ENCODE measurements around the gene SLC25A51.

The SLC25A51 gene, protein sequence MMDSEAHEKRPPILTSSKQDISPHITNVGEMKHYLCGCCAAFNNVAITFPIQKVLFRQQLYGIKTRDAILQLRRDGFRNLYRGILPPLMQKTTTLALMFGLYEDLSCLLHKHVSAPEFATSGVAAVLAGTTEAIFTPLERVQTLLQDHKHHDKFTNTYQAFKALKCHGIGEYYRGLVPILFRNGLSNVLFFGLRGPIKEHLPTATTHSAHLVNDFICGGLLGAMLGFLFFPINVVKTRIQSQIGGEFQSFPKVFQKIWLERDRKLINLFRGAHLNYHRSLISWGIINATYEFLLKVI

DNA sequence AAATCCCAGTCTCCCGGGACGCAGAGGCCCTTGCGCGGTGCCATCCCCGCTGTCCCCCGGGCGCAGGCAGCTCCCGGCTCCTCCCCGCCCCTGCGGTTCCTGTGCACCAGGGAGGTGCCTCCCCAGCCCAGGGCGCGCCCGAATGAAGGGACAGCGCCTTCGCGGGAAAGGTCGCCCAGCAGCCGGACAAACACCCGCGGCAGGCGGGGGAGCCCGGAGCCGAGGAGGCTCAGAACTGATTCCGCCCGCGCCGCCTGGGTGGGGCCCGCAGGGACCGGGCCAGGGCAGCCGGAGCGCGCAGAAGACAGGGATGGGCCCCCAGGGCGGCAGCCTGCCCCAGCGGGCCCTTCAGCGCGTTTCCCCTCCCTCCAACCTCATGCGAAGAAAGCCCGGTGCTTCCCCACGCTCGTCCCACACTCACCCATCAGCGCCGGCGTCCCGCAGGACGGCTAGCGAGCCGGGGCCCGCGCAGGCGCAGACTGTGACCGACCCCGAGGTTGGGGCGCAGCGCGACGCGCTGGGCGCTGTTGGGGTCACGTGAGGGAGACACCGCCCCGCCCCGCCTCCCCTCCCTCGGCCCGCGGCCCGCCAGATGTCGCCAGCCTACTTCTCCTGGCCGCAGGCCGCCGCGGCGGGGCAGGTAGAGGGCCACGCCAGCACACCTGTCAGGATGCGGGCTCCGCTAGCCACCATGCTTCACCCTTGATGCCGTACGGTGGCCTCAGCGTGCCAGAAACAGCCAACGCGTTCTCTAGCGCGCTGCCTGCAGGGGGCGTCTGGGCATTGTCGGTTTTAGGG lies at the start of gene SLC25A51:
TSS of gene SLC25A51 (minus strand) at position 481 of the 798 bp plus-strand sequence. CDS start 15,577 bp downstream, outside the sequence.
- DNase-seq (ENCODE audit: low read depth), result peak; percentile 82

- no peak for DNase-seq (ENCODE audit: low read depth)
Observed at GRCh38 chr9:37953206-37953774, 49.4 kb upstream of the SLC25A51 start.

DNA sequence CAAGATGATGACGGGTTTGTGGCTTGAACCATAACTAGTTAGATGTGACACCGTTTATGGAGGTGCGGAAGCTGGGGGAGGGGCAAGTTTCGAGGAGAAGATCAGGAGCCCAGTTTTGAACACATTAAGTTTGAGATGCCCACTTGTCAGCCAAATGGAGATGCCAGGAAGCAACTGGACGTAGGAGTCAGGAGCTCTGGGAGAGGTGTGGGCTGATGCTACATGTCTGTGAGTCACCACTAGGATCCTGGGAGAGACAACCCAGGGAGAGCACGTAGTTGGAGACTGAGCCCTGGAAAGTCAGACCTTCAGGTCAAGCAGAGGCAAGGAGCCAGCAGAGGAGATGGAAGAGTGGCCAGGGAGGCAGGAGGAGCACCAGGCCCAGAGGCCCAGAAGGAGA lies 48.8 kb upstream of the SLC25A51 start:
- no peak for DNase-seq (ENCODE audit: low read depth)

DNA sequence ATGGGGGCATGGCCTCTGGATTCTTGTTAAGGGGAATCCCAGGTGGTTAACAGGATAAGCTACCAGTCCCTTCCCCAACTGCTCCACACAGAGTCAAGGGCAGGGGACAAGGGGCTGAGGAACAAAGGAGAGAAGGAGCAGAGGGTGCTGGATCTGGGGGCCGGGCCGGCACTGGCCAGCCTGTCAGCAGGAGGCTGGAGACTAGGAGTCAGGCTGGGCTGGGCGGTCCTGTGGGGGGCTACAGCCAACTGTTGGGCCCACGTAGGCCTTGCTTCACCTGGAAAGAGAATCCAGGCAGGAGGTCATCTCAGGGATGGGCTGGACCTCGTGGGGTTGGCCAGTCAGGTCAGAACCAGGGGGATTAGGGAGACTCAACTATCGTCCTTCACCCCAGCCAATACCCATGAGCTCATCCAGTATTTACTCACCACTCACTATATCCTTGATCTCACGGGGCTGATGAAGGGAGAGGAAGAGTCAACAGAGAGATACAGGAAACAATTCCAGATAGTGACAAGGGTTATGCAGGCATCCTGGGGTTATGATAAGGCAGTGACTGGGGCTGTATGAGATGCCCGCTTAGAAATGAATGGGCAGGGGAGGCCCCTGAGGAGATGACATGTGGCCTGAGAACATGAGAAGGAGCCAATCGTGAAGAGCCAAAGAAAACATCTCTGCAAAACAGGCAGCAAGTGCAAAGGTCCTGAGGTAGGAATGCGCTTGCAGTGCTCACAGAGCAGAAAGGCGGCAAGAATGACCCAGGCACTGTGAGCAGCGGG lies 47.9 kb upstream of the SLC25A51 start:
- no peak for DNase-seq (ENCODE audit: low read depth)

DNA sequence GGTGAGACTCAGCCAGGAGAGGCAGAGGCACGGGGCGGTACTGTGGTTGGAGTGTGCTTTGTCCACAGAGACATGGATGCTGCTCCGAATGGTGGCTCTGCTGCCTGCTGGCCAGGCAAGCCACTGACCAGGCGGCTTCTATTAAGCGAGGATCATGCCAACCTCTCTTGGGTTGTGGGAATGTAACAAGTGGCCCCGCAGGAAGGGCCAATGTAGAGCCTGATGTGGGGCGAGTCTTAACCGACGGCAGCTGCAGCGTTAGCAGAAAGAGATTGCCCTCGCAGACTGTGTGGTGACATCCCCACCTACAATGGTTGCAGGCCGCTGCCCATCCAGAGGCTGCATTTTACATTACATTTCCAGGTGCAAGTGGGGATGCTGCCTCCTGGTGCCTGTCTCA lies 46.6 kb upstream of the SLC25A51 start:
- no peak for DNase-seq (ENCODE audit: low read depth)

DNA sequence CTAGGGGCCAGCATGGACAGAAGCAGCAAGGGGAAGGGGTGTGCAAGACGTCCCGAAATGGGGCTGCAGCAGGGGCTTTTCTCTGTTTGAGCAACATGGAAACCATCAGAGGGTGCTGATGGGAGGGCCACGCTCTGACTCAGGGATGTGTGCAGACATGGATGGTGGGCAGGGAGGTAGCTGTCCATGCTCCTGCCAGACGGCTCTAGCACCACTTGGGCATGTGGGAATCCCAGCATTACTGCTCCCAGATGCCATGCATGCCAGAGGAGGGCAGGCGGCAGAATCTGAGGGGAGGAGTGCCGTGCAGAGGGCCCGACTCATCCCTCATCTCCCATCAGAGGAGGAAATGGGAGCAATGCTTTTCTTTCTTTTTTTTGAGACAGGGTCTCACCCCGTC lies 45.6 kb upstream of the SLC25A51 start:
- DNase-seq (ENCODE audit: low read depth), result no peak

DNA sequence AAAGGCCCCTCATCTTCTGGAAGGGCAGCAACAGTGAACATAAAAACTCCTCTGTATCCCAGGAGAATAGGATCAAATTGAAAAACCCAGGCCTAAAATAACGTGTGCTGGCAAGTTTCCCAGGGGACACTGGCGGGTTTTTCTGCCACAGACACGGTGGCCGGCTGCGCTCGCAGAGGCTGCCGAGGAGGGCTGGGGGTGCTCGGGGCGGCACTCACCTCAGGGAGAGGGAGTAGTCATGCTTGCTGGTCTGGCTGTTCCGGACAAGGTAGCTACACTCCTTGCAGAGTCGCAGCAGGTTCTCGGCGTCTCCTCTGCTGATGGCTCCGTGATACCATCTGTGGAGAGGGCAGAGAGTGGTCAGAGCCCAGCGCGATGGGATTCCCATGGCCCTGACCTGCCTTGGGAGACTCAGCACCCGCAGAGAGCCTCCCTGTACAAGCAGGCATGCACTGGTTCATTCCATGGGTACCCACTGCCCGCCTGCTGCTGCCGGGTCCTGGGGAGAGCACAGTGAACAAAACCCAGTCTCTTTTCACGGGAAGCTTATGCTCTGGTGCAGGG lies 44.6 kb upstream of the SLC25A51 start:
- DNase-seq (ENCODE audit: low read depth), result no peak

- DNase-seq (ENCODE audit: low read depth), result no peak
Observed at GRCh38 chr9:37947977-37948376, 44.0 kb upstream of the SLC25A51 start.

- DNase-seq (ENCODE audit: low read depth), result no peak
Observed at GRCh38 chr9:37947471-37947870, 43.5 kb upstream of the SLC25A51 start.

DNA sequence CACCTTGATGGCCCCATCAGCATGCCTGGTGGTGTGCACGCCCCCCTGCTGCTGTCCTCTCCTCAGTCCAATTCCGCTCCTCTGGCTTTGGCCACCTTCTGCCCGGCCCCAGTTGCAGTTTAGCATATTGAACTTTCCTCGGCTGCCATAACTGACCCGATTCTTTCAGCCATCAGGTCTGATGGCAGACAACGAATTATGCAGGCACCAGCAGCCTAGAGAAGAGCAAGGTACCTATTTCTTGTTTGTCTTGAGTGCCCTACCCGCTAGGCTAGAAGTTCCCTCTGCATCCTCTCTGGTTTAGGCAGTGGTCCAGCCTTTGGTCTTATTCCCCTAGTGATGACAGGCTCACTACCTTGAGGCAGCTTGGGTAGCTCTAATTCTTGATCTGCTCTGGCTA lies 43.0 kb upstream of the SLC25A51 start:
- DNase-seq (ENCODE audit: low read depth), result no peak

DNA sequence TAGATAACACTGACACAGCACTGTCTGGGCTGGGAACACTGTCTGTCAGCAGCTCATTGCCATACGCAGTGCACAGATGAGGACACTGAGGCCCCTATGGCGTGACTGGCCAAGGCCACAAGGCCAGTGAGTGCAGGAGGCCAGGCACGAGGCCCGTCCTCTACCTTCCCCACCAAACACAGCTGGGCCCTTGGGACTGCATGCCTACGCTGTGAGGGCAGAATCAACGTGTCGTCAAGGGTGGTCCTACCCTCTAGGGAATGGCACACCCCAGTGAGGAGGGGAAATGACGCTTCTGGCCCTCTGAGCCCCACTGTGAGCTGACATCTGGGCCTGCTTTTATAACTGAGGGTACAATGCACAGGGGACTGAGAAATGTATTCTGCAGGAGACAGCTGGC lies 42.1 kb upstream of the SLC25A51 start:
- DNase-seq (ENCODE audit: low read depth), result no peak

DNA sequence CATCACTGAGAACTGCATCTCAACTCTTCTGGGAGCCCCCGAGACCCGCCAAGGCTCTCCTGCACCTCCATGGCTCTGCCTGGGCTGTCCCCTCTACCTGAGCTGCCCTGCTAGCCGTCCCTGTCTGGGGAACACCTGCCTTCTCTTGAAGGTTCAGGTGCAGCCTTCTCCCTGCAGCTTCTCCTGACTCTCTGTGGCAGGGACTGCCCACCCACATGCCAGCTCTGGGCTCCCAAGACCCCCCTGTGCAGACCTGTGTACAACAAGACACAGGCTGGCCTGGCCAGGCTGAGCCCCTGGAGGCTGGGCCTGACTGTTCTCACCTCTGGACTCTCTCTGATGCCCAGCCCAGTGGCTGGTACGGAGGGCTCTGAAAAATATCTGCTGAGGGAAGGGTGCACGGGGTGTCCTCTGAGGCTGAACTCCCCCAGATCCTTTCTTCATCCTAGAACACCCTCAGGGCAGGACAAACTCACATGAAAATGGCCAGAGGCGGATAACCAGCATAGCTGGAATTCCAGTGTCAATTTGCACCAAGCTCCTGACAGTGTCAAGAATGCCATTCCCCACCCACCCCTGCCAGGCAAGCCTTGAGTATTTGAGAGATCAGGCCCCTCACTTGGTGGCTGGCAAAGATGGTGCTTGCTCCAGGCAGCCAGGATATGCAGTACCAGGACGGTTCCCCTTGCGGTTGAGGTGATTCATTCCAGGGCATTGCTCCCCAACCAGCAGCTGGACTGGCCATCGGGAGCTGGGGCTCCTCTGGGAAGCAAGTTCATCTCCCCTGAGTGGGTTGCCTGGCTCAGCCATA lies 40.9 kb upstream of the SLC25A51 start:
- DNase-seq (ENCODE audit: low read depth), result no peak

- no peak for DNase-seq (ENCODE audit: low read depth)
Observed at GRCh38 chr9:37944266-37944650, 40.3 kb upstream of the SLC25A51 start.

- no peak for DNase-seq (ENCODE audit: low read depth)
Observed at GRCh38 chr9:37943345-37944265, 39.7 kb upstream of the SLC25A51 start.

- no peak for DNase-seq (ENCODE audit: low read depth)
Observed at GRCh38 chr9:37942621-37943344, 38.9 kb upstream of the SLC25A51 start.

GRCh38 chr9:37941253-37941652 lies 37.3 kb upstream of the SLC25A51 start:
- DNase-seq (ENCODE audit: low read depth), result no peak

DNA sequence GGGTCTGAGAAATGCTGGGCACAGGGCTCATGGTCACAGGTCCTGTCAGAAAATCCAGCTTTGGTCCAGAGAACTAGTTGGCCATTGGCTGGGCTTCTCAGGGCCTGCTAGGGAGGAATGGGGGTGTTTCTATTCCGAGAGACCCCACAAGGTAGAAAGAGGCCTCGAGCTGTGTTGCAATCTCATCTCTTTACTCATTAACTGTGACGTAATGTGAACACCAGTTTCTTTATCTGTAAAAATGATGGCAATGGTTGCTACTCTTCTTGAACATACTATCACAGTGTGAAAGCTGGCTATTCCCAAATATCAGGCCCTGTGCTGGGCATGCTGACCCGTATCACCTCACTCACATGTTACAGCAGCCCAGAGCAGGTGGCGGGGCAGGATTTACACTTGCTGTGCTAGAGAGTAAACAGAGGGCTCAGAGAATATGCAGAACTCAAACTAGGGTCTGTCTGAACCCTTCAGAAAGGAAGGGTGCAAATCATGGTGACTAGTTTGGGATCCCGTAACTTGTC lies 35.7 kb upstream of the SLC25A51 start:
- no peak for DNase-seq (ENCODE audit: low read depth)

GRCh38 chr9:37938121-37938891 lies 34.4 kb upstream of the SLC25A51 start:
- DNase-seq (ENCODE audit: low read depth), result no peak
